Duodenal mucosa (tissue), 2 donors: ENCODE data around the gene PLCD1.
"Not testable (repeated sequence)": the region's sequence is repeated elsewhere in the genome, so short reads cannot be mapped to it uniquely, and the experiment has no call there.

Experiments
- H3K27ac ChIP-seq: one replicate; pipeline ENCODE4 v1.7.0; 2013; ENCODE audit warnings: low read depth, low read length
- H3K27me3 ChIP-seq, 2 donors: one replicate each; pipeline ENCODE4 v1.7.0; 2013; ENCODE audit warnings: low read length in 2 of 2, control low read depth in 1 of 2; ENCODE audit not compliant: insufficient read depth in 2 of 2, control insufficient read depth in 1 of 2
- H3K36me3 ChIP-seq, 2 donors: one replicate each; pipeline ENCODE4 v1.7.0; 2013; ENCODE audit warnings: low read length in 2 of 2, control low read depth in 1 of 2; ENCODE audit not compliant: insufficient read depth in 2 of 2, control insufficient read depth in 1 of 2
- H3K4me1 ChIP-seq, 2 donors: one replicate each; pipeline ENCODE4 v1.7.0; 2013; ENCODE audit warnings: low read length in 2 of 2, control low read depth in 1 of 2; ENCODE audit not compliant: insufficient read depth in 2 of 2, control insufficient read depth in 1 of 2
- H3K4me3 ChIP-seq, 2 donors: one replicate each; pipeline ENCODE4 v1.7.0; 2013; ENCODE audit warnings: low read length in 2 of 2, low read depth in 1 of 2
- H3K9ac ChIP-seq, 2 donors: one replicate each; pipeline ENCODE4 v1.7.0; 2013; ENCODE audit warnings: low read length in 2 of 2, low read depth in 1 of 2
- H3K9me3 ChIP-seq, 2 donors: one replicate each; pipeline ENCODE4 v1.7.0; 2013; ENCODE audit warnings: low read length in 2 of 2, control low read depth in 1 of 2; ENCODE audit not compliant: control insufficient read depth in 1 of 2

Gene PLCD1

DNA sequence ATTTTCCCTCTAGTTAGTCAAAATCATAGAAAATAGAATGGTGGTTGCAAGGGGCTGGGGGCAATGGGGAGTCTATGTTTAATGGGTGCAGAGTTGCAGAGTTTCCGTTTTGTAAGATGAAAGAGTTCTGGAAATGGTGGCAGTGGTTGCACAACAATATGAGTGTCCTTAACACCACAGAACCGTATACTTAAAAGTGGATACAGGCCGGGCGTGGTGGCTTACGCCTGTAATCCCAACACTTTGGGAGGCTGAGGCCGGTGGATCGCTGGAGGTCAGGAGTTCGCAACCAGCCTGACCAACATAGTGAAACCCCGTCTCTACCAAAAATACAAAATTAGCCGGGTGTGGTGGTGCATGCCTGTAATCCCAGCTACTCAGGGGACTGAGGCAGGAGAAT is 41.1 kb downstream of the PLCD1 start:
- not testable (repeated sequence) for H3K36me3 ChIP-seq, H3K27ac ChIP-seq, H3K9me3 ChIP-seq, H3K27me3 ChIP-seq
- peak overlapping the region; percentile 1 to 75 for H3K9ac ChIP-seq
- H3K4me1 ChIP-seq = peaks cover 48 to 53% of the 10 kb centered on the region in 2 donors
- peak overlapping the region in 1 of 2 donors; percentile 22 for H3K4me3 ChIP-seq

DNA sequence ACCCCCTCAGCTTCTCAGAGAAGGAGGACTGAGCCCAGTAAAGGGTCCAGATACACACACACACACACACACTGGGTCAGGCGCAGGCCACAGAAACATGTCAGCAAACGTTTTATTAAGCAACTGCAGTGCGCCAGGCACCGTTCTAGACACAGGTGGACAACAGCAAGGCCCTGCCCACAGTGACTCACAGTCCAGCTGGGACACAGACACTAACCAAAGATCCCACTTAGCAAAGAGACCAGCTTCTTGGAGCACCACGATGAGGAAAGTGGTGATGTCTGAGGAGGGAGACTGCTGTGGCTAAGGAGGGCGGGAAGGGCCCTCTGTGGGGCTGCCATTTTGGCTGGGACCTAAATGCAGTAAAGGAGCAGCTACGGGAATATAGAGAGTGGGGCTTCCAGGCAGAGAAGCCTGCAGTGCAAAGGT is 41.7 kb downstream of the PLCD1 start:
- Histone ChIP-seq H3K36me3 (peaks cover 0 to 4% of the 10 kb centered on the region in 2 donors), H3K27me3 (no peaks in the 10 kb centered on the region), H3K27ac (peak overlapping the region; percentile 83), H3K9ac (peak overlapping the region; percentile 27 to 75), H3K4me3 (peak overlapping the region in 1 of 2 donors; percentile 22), H3K9me3 (no peaks in the 10 kb centered on the region), H3K4me1 (peaks cover 42 to 48% of the 10 kb centered on the region in 2 donors)

DNA sequence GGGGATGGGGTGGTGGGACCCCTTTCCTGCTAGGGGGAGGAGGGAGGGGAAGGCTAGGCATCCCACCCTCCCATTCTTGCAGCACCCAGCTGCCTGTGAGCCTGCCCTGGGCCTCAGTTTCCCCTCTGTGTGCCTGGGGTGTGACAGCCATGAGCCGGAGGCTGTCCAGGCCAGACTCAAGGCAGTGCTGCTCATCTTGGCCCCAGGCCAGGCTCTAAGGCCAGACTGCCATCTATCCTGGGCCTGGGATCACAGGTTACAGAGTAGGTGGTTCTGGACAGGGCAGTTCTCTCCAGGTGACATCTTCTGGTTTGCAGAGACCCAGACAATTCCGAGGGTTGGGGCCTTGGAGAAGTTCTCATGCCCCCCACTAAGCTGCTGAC is 42.1 kb downstream of the PLCD1 start:
- H3K27ac ChIP-seq = peak overlapping the region; percentile 83
- peak overlapping the region in 1 of 2 donors; percentile 9 for H3K4me3 ChIP-seq
- H3K9ac ChIP-seq = peak overlapping the region; percentile 27 to 75
- H3K36me3 ChIP-seq = peaks cover 0 to 4% of the 10 kb centered on the region in 2 donors
- no peaks in the 10 kb centered on the region for H3K9me3 ChIP-seq
- peaks cover 41 to 48% of the 10 kb centered on the region in 2 donors for H3K4me1 ChIP-seq
- no peaks in the 10 kb centered on the region for H3K27me3 ChIP-seq

DNA sequence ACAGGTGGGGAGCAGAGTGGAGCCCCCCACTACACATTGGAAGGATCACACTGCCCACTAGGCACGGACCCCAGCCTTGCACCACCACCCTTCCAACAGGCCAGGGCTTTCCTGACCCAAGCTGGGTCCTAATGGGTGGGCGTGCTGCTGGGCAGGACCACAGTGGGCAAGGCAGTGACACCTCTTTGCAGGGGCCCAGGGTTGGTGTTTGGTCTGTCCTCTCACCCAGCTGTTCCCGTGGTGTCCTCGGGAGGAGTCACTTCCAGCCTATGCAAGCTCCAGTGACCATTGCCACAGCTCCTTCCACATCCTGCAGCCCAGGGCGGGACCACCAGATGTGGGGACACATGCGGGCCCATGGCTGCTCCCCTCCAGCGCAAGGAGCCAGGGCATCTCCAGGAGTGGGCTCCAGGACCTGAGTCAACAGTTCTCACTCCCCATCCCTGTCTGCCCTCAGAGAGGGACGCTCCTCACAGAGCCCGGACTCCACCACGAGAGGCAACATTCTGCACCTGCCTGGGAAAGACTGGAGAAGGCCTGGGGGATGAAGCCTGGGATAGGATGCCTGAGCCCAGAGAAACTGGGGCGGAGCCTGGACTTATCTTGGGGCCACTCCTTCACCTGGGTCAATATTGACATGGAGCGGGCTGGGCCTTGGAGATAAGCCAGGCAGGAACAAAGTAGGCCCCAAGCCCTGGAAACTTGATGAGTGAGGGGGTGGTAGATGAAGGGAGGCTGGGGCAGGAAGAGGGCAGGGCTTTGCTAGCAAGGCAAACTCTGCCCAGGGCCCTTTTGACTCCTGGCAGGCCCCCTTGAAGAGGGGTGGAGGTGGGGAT is 42.7 kb downstream of the PLCD1 start:
- H3K36me3 ChIP-seq = peaks cover 0 to 10% of the 10 kb centered on the region in 2 donors
- H3K9me3 ChIP-seq = no peaks in the 10 kb centered on the region
- peak overlapping the region; percentile 38 to 60 for H3K4me3 ChIP-seq
- H3K27me3 ChIP-seq = no peaks in the 10 kb centered on the region
- H3K4me1 ChIP-seq = peaks cover 39 to 48% of the 10 kb centered on the region in 2 donors
- H3K9ac ChIP-seq = peak overlapping the region; percentile 69 to 75
- peak overlapping the region; percentile 87 for H3K27ac ChIP-seq

DNA sequence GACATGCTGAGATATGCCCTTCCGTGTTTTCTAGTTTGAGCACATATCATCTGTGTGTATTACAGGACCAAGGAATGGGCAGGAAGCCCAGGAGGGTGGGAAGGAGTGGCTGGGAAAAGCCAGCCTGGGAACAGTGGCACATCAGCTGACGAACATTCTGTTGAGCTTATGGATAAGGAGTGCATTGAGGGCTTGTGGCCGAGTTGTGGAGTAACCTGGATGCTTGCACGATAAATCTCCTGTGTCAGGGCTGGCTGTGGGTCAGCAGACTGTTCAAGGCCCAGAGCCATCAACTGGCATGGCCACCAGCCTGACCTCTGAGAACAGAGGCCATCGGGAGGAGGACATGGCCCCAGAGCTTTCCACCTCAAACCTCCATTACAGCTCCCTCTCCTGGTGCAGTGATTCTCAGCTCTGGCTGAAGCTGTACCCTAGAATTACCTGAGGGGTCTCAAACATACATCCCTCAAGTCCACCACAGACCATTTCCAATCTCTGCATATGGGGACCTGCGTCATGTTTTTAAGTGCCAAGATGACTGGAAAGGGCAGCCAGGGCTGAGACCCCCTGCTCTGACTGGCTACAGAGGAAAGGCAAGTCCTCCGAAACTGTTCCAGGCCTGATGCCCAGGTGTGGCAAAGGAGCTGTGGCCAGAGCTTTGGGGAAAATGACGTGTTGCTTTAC is 43.7 kb downstream of the PLCD1 start:
- H3K36me3 ChIP-seq = peaks cover under 1 to 14% of the 10 kb centered on the region in 2 donors
- peaks cover 39 to 48% of the 10 kb centered on the region in 2 donors for H3K4me1 ChIP-seq
- no peaks in the 10 kb centered on the region for H3K9me3 ChIP-seq
- H3K27me3 ChIP-seq = no peaks in the 10 kb centered on the region
- peak overlapping the region; percentile 69 to 75 for H3K9ac ChIP-seq
- peak overlapping the region; percentile 87 for H3K27ac ChIP-seq
- peak overlapping the region; percentile 38 to 60 for H3K4me3 ChIP-seq

DNA sequence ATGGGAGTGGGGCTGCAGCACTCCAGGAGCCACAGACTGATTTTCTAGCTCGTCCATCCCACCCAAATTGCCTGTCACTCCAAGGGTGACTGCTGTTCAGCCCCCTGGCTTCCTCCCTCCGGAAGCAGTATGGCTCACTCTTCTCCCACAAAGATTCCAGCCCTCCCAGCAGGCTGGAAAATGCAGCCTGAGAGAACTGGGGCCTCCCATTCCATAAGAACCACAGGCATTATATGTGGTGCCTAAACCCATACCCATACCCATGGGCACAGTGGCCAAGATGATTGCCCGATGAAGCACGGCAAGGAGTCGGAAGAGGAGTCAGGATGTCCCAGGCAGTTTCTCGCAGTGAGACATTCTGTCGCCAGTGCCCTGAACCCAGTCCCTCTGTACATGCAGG is 44.8 kb downstream of the PLCD1 start:
- Histone ChIP-seq H3K36me3 (peaks cover 4 to 21% of the 10 kb centered on the region in 2 donors), H3K9me3 (no peaks in the 10 kb centered on the region), H3K4me3 (no peak overlapping the region), H3K9ac (no peak overlapping the region), H3K27ac (no peak overlapping the region), H3K4me1 (peaks cover 31 to 38% of the 10 kb centered on the region in 2 donors), H3K27me3 (no peaks in the 10 kb centered on the region)

DNA sequence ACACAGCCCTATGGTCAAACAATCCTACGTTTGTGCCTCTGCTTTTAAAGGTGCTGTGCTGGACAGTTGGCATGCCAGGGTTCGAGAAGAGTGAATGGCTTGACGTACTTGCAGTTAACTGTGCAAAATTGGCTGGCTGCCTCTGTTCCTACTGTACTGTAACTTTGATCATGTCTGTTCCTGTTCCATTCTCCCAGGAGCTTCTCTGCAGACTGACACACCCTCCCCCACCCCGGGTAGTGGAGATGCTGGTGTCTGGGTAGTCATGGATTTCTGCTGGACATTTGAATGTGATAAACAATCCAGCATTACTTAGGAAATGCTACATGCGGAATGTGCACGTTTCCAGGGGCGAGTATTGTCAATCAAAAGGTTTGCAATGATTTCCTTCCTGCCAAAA is 45.4 kb downstream of the PLCD1 start:
- peaks cover 4 to 21% of the 10 kb centered on the region in 2 donors for H3K36me3 ChIP-seq

DNA sequence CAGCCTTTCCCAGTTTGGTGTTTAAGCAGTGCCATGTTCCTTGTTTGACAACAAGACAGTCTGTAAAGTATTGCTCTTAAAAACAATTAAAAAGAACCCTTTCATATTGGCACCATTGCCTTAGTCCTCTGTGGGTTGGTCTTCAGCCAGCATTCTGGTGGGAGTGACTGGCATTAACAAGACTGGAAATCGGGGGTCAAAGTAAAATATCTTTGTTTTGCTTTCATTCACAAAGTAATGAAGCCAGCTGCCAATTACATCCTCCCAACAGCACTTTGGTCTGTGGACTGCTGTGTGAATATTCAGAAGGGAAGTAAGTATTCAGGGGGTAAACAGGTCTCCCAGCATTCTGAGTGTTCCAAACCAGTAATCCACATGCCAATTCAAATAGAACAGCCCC is 47.1 kb downstream of the PLCD1 start:
- H3K27ac ChIP-seq = no peak overlapping the region
- no peak overlapping the region for H3K4me3 ChIP-seq
- no peaks in the 10 kb centered on the region for H3K9me3 ChIP-seq
- no peak overlapping the region for H3K9ac ChIP-seq
- H3K36me3 ChIP-seq = peaks cover 4 to 21% of the 10 kb centered on the region in 2 donors
- H3K4me1 ChIP-seq = peaks cover 19 to 23% of the 10 kb centered on the region in 2 donors
- no peaks in the 10 kb centered on the region for H3K27me3 ChIP-seq

More for the DNA sequence above, 45.4 kb downstream of the PLCD1 start:
- H3K9me3 ChIP-seq = no peaks in the 10 kb centered on the region
- no peak overlapping the region for H3K4me3 ChIP-seq
- H3K27ac ChIP-seq = no peak overlapping the region
- H3K27me3 ChIP-seq = no peaks in the 10 kb centered on the region
- H3K9ac ChIP-seq = no peak overlapping the region
- peaks cover 27 to 34% of the 10 kb centered on the region in 2 donors for H3K4me1 ChIP-seq

DNA sequence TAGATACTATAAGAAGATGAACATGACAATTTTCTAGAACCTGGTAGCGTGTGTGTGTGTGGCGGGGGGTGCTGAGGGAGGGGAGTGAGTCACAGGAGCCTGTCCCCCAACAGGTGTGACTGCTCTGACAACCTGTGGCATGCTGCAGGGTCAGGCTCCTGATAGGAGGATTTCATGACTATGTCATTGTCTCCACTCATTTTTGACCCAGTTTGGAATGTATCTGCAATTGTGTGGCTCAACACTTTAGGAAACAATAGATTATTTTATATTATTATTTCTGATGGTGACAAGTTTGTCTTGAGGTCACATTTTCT is 48.1 kb downstream of the PLCD1 start:
- peaks cover 4 to 24% of the 10 kb centered on the region in 2 donors for H3K36me3 ChIP-seq
- H3K9ac ChIP-seq = no peak overlapping the region
- H3K27me3 ChIP-seq = no peaks in the 10 kb centered on the region
- no peak overlapping the region for H3K27ac ChIP-seq
- no peaks in the 10 kb centered on the region for H3K9me3 ChIP-seq
- H3K4me3 ChIP-seq = no peak overlapping the region
- H3K4me1 ChIP-seq = peaks cover 12 to 18% of the 10 kb centered on the region in 2 donors
